HepG2 (cell line): Measurements from ENCODE around the gene COBLL1. TPM values are rescaled to one million over a fixed set of nuclear protein-coding genes. Genes with fewer than 3 reads are reported as not detected.

Experiments
- ATAC-seq: fragments of 200-7000 bp; cut with Tn5 transposase; 3 replicates; pipeline ENCODE4 v1.9.1; 2020; ENCODE audit warnings: mild to moderate bottlenecking, moderate library complexity
- BruUV-seq: library from RNA; stranded (reverse); fragments of 400-500 nt; replicated peaks from 2 replicates; lab custom pipeline; 2021; lab: Mats Ljungman, UMichigan
- CTCF ChIA-PET: fragments of 300-600 bp; formaldehyde crosslinking; extraction: SDS; loops from one replicate; lab custom pipeline; 2021; ENCODE audit warnings: low total read pairs, inconsistent platforms, low intra/inter-chr PET ratio; lab: Yijun Ruan, JAX
- POLR2A ChIA-PET: fragments of 350-600 bp; sonication (Branson Sonifier 250); formaldehyde crosslinking; loops from one replicate; lab custom pipeline; 2020; ENCODE audit warnings: antibody characterized with exemption, inconsistent platforms; lab: Yijun Ruan, JAX
- DNase-seq: peaks from one replicate; pipeline ENCODE4 v3.0.0-alpha.2; 2015; ENCODE audit warnings: low spot score
- FAIRE-seq: peaks from 3 replicates; lab custom pipeline; 2011; peaks lifted over from hg19 to GRCh38; lab: Jason Lieb, UNC
- H2AFZ ChIP-seq: one replicate; pipeline ENCODE4 v1.6.1; 2011; ENCODE audit warnings: low read length, inconsistent platforms
- H3K27ac ChIP-seq: fragments of 300-600 bp; 3 replicates; pipeline ENCODE4 v1.8.0; 2011; ENCODE audit warnings: mixed run types, mild to moderate bottlenecking, mixed read lengths, low read length, inconsistent platforms; ENCODE audit not compliant: insufficient read depth; ENCODE audit errors: extremely low read length
- H3K27me3 ChIP-seq, 2 experiments: fragments of 200-600 bp in 1 of 2; 2 replicates in 1 of 2; 3 replicates in 1 of 2; pipeline versions ENCODE4 v1.6.0 to v1.8.0; 2011; ENCODE audit warnings: low read length in 2 of 2, mild to moderate bottlenecking in 2 of 2, moderate library complexity in 2 of 2, inconsistent platforms in 1 of 2; ENCODE audit not compliant: insufficient read depth in 2 of 2, control insufficient read depth in 1 of 2
- H3K36me3 ChIP-seq, 2 experiments: fragments of 200-600 bp in 1 of 2; replicated peaks in 1 of 2; 2 replicates in 1 of 2; 3 replicates in 1 of 2; pipeline versions ENCODE4 v1.5.1 to v1.8.0; 2011; ENCODE audit warnings: low read length in 2 of 2, inconsistent platforms in 1 of 2; ENCODE audit not compliant: insufficient read depth in 2 of 2, control insufficient read depth in 1 of 2
- H3K4me1 ChIP-seq: 2 replicates; pipeline ENCODE4 v1.5.1; 2012; ENCODE audit warnings: low read length, inconsistent platforms; ENCODE audit not compliant: insufficient read depth
- H3K4me2 ChIP-seq: 2 replicates; pipeline ENCODE4 v1.6.0; 2011; ENCODE audit warnings: low read depth, low read length, inconsistent platforms
- H3K4me3 ChIP-seq, 3 experiments: fragments of 200-600 bp in 1 of 3; sonication (generic), shearing (Covaris generic) in 1 of 3; replicated peaks in 1 of 3; 2 replicates each; pipeline ENCODE4 v1.5.1; 2011 to 2016; ENCODE audit warnings: low read length in 3 of 3, inconsistent platforms in 2 of 3, low read depth in 2 of 3, mild to moderate bottlenecking in 2 of 3, control low read depth in 1 of 3, mixed read lengths in 1 of 3; ENCODE audit not compliant: insufficient read depth in 1 of 3
- H3K79me2 ChIP-seq: one replicate; pipeline ENCODE4 v1.6.1; 2011; ENCODE audit warnings: low read length, inconsistent platforms; ENCODE audit not compliant: insufficient read depth
- H3K9ac ChIP-seq: 2 replicates; pipeline ENCODE4 v1.6.0; 2011; ENCODE audit warnings: mild to moderate bottlenecking, low read depth, low read length, inconsistent platforms; ENCODE audit not compliant: insufficient read depth
- H3K9me3 ChIP-seq: 2 replicates; pipeline ENCODE4 v1.5.1; 2012; ENCODE audit warnings: mild to moderate bottlenecking, low read length
- H4K20me1 ChIP-seq: 2 replicates; pipeline ENCODE4 v1.6.0; 2011; ENCODE audit warnings: inconsistent platforms, mild to moderate bottlenecking, low read length, moderate library complexity; ENCODE audit not compliant: insufficient read depth
- ELK4 ChIP-seq: sonication (generic); formaldehyde crosslinking; IDR thresholded peaks from 2 replicates; pipeline ENCODE4 v1.9.0; 2021; ENCODE audit warnings: missing genetic modification reagents, borderline replicate concordance
- HINFP ChIP-seq: sonication (generic); formaldehyde crosslinking; IDR thresholded peaks from 2 replicates; pipeline ENCODE4 v1.4.0; 2020; ENCODE audit warnings: low read depth, mild to moderate bottlenecking, missing genetic modification reagents
- LBX2 ChIP-seq: sonication (generic); formaldehyde crosslinking; IDR thresholded peaks from 2 replicates; pipeline ENCODE4 v1.5.0; 2020; ENCODE audit warnings: missing genetic modification reagents, mild to moderate bottlenecking, borderline replicate concordance
- RAD51 ChIP-seq: fragments of 450-650 bp; IDR thresholded peaks from 2 replicates; pipeline ENCODE4 v1.6.1; 2016; ENCODE audit warnings: borderline replicate concordance
- RBM22 ChIP-seq: fragments of 200-400 bp; formaldehyde crosslinking; optimal IDR thresholded peaks from 2 replicates; pipeline ENCODE3; 2017; ENCODE audit warnings: mild to moderate bottlenecking, low read length, moderate library complexity
- RFX5 ChIP-seq: IDR thresholded peaks from 2 replicates; pipeline ENCODE4 v1.6.1; 2011; ENCODE audit warnings: low read depth, low read length, improper control_type of control experiment
- ZBTB38 ChIP-seq: sonication (generic); formaldehyde crosslinking; IDR thresholded peaks from 2 replicates; pipeline ENCODE4 v1.5.1; 2020; ENCODE audit warnings: mild to moderate bottlenecking, missing genetic modification reagents
- ZMYM4 ChIP-seq: sonication (generic); formaldehyde crosslinking; IDR thresholded peaks from 2 replicates; pipeline ENCODE4 v1.8.1; 2023; ENCODE audit warnings: mild to moderate bottlenecking, missing genetic modification reagents
- ZNF333 ChIP-seq: sonication (generic); formaldehyde crosslinking; IDR thresholded peaks from 2 replicates; pipeline ENCODE4 v1.4.0; 2020; ENCODE audit warnings: mild to moderate bottlenecking, missing genetic modification reagents, borderline replicate concordance
- ZNF790 ChIP-seq: sonication (generic); formaldehyde crosslinking; IDR thresholded peaks from 2 replicates; pipeline ENCODE4 v1.8.0; 2022; ENCODE audit warnings: missing genetic modification reagents, mild to moderate bottlenecking, borderline replicate concordance
- WGBS: methylation state at CpG from one replicate; pipeline ENCODE4 v1.1.6; 2017; ENCODE audit warnings: low lambda C conversion rate; 5-methylcytosine and 5-hydroxymethylcytosine counted together
- in situ Hi-C: cut with HindIII; loops from 2 replicates; pipeline ENCODE4 v1.10.0; 2017; ENCODE audit warnings: low pct_unique_long_range_greater_than_20kb; ENCODE audit not compliant: extremely low pct_ligation_motif_present
- intact Hi-C: fragments of 100-400 bp; cut with micrococcal nuclease; formaldehyde crosslinking; loops from one replicate; pipeline ENCODE4 v1.10.0; 2022; ENCODE audit not compliant: unreplicated experiment
- polyA plus RNA-seq, 8 experiments: library from polyadenylated mRNA; depleted of rRNA in 3 of 8; stranded (reverse) in 7 of 8; unstranded in 1 of 8; fragments of >200 nt; fragmentation: Illumina TruSeq in 4 of 8; extraction: Trizol in 4 of 8; gene quantifications; 2 replicates each; pipeline versions ENCODE4 v1.2.1 to v1.2.3, GENCODE V29; 2011 to 2016; ENCODE audit warnings: low read depth in 4 of 8, missing spikeins in 1 of 8, mixed read lengths in 1 of 8; ENCODE audit not compliant: insufficient read depth in 1 of 8
- total RNA-seq, 5 experiments: library from RNA; depleted of rRNA; stranded (reverse); fragments of >200 nt; fragmentation: Illumina TruSeq; extraction: Trizol; gene quantifications; 2 replicates each; pipeline ENCODE4 v1.2.3, GENCODE V29; 2016; ENCODE audit warnings: low read depth in 1 of 5

Gene COBLL1
- total and polyA plus RNA-seq, 2 of the 13 experiments (the other 11 are each of a cell fraction or from before 2014, with no cell fraction given) = 32.6 to 86.8 TPM

- FAIRE-seq = no peak
- CTCF ChIA-PET = no interaction called here
- TF ChIP-seq ELK4 (CRISPR knock-in tag) (no peak), RBM22 (peak; percentile 38), LBX2 (CRISPR knock-in tag) (no peak)
- Histone ChIP-seq H3K4me3 (no peak overlapping the region), H3K9ac (no peak overlapping the region), H3K9me3 (no peaks in the 10 kb centered on the region), H3K4me2 (no peak overlapping the region), H3K27me3 (no peaks in the 10 kb centered on the region), H3K27ac (no peak overlapping the region), H4K20me1 (no peaks in the 10 kb centered on the region), H3K4me1 (peaks cover 32% of the 10 kb centered on the region), H2AFZ (no peak overlapping the region), H3K36me3 (peaks cover 0 to 8% of the 10 kb centered on the region in 2 experiments; a peak in 3 of 5 replicates), H3K79me2 (peaks cover 97% of the 10 kb centered on the region)
- DNase-seq = no peak
- no TSS peak for BruUV-seq
- intact Hi-C loops (no loop called here), in situ Hi-C loops (no loop called here)
- no peak for ATAC-seq
- 99% methylated on average over 10 of the region's 10 CpGs for WGBS
- POLR2A ChIA-PET = no interaction called here
Observed at GRCh38 chr2:164754157-164755093, 87.2 kb downstream of the COBLL1 start.

- no peak for DNase-seq
- peaks cover 94% of the 10 kb centered on the region for H3K79me2 ChIP-seq
- no peak for ATAC-seq
- peaks cover 0 to 8% of the 10 kb centered on the region in 2 experiments; a peak in 3 of 5 replicates for H3K36me3 ChIP-seq
- no peak for FAIRE-seq
- H3K9ac ChIP-seq = no peak overlapping the region
- no peaks in the 10 kb centered on the region for H4K20me1 ChIP-seq
- H2AFZ ChIP-seq = no peak overlapping the region
- WGBS = 92% methylated on average over 1 of the region's 1 CpG
- ChIA-PET CTCF (no interaction called here), POLR2A (no interaction called here)
- H3K27me3 ChIP-seq = no peaks in the 10 kb centered on the region
- intact Hi-C loops (no loop called here), in situ Hi-C loops (no loop called here)
- H3K4me1 ChIP-seq = peaks cover 22% of the 10 kb centered on the region
- no peaks in the 10 kb centered on the region for H3K9me3 ChIP-seq
- TF ChIP-seq ZNF333 (CRISPR knock-in tag) = no peak
- TF ChIP-seq RFX5 = no peak
- TF ChIP-seq RAD51 = no peak
- no peak for TF ChIP-seq ZMYM4
- no peak for TF ChIP-seq HINFP (CRISPR knock-in tag)
- no peak for TF ChIP-seq ZBTB38
- no peak for TF ChIP-seq ZNF790 (CRISPR knock-in tag)
- H3K27ac ChIP-seq = no peak overlapping the region
- no TSS peak for BruUV-seq
- no peak overlapping the region for H3K4me2 ChIP-seq
- H3K4me3 ChIP-seq = no peak overlapping the region
Observed at GRCh38 chr2:164752956-164753355, 88.7 kb downstream of the COBLL1 start.
